Left kidney (tissue), 2 donors: ENCODE data around the gene MYBBP1A. TPM values are rescaled to one million over a fixed set of nuclear protein-coding genes. Genes with fewer than 3 reads are reported as not detected.
A peak's percentile ranks its signal among the peaks of the same experiment; 100 is the strongest.
"Not testable (repeated sequence)": the region's sequence is repeated elsewhere in the genome, so short reads cannot be mapped to it uniquely, and the experiment has no call there.

ENCODE experiments used
- DNase-seq: peaks from one replicate; pipeline ENCODE4 v3.0.0-alpha.2; 2013
- polyA plus RNA-seq: library from polyadenylated mRNA; unstranded; fragments of 120-200 nt; gene quantifications from one replicate; pipeline ENCODE4 v1.2.1, GENCODE V29; 2013; ENCODE audit not compliant: insufficient read length

Gene MYBBP1A
- polyA plus RNA-seq, 1 donor = 38.1 TPM

DNA sequence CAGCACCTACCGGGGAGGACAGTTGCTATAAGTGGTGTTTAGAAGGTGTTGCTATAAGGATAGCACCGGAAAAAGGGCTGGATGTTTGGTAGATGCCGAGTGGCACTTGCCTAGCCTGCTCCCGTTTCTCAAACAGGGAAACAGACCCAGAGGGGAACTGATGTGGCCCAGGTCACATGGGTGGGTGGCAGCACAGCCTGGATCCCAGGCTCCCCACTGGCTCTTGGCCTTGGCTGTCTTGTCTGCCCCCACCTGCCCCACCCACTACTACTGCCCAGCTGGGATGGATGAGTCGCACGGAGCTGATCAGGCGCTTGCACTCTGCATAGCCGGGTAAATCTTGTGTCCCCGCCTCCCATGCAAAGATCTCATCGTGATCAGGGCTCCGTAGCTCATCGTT lies 36.3 kb upstream of the MYBBP1A start:
- DNase-seq = no peak

DNA sequence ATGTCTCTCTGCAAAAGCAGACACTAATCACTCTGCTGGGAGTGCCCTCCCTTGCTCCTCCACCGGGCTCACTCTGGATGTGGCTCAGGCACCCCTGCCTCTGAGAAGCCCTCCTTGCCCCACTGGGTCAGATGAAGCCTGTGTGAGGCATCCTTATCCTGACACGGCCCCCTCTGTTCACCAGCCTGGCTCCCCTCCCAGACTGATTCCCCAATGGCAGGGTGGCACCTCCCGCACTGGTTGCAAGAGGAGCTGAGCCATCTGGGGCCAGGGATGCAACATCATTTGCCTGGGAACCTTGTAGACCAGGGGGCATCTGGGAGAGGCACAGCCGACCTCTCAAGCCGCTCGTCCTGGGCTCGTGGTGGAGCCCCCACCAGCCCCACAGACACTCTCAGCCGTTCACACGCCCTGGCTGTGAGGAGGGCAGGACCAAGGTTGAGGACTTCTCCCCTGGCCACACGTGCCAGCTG lies 35.8 kb upstream of the MYBBP1A start:
- no peak for DNase-seq

DNA sequence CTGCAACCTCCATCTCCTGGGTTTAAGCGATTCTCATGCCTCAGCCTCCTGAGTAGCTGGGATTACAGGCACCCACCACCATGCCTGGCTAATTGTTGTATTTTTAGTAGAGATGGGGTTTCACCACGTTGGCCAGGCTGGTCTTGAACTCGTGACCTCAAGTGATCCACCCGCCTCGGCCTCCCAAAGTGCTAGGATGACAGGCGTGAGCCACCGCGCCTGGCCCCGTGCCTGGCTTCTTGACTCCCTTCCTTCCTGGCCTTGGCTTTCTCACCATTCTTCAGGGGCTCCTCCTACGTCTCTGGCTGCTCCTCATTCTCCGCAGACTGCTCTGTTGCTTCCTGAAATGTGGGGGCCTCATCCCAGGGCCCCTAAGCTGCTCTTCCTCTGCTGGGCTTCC lies 34.9 kb upstream of the MYBBP1A start:
- DNase-seq = not testable (repeated sequence)

DNA sequence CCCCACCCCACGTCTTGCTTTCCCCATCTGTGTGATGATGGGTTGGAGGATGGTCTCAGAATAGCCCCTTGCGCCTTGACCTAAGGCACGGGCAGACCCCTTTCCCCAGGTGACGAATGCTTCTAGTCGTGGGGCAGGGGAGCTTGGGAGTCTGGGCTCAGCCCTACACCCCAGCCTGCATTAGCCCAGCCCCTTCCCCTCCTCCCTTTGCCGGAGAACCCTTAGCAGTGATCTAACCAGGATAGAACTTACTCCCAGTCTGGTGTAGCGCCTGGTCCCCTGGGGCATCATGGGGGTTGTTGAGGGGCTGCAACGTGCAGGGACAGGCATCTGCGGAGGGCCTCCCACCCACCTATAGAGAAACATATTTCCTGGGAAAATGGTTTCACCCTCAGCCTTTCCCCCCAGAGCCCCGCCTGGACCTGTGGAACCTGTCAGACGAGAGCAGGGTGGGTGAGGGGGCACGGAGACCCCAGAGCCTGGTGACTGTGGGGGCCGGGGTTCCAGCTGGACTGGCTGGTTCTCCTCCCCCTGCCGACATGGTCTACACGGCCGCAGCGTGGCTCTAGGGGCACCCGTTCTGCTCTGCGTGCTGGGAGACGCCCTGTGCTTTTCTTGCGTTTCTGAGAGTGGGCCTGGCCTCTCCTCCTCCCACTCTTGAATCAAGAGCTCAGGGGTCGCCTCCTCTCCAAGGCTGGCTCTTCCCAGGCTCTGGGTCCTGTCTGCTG lies 33.9 kb upstream of the MYBBP1A start:
- no peak for DNase-seq

DNA sequence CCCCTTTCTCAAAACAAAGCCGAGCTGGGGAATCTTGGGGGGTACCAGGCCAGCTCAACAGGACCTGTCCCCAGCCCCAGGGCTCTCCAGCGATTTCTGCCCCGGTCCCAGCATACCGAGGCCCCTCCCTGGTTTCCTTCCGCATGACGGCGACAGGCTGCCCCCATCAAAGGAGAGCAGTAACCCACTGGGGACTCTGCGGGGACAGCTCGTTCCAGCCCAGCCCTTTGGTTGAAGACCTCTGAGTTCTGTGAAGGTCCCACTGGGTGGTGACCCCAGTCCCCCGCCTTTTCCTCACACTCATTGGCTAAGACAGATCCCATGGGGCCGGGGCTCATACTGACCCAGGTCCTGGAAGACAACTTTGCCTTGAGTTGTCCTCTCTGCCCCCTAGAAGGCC lies 33.2 kb upstream of the MYBBP1A start:
- no peak for DNase-seq

DNA sequence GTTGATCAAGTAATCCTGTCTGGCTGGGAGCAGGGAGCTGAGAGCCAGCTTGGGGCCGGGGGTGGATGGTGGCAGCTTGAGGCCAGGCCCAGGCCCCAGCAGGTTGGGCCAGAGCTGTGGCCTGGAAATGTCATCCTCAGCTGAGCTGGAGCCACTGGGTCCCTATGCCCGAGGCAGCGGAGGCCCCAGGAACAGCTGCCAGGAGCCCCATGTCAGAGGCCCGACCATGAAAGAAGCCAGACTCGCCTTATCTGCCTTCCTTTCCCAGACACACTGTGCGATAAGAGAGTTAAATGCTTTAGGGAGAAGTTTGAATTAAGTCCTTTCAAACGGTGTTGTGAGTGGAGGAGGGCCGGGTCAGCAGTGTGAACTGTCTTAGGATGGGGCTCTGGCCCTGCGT lies 32.6 kb upstream of the MYBBP1A start:
- no peak for DNase-seq

DNA sequence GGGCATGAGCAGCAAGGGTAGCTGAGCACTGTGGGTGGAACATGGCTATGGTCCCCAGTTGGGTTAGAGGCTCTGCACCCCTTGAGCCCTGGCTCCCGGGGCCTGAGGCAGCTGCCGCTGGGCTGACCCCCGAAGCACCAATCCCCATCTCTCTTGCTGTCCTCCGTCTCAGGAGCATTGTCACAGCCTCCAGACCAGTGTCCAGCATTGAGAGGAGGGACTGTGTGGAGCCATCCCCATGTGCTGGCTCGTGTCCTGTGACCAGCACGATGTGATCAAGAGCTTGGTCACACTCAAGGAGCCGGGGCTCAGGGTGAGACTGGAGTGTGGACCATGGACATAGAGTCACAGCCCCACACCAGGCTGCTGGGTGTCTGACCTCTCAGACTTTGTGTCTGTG lies 32.0 kb upstream of the MYBBP1A start:
- no peak for DNase-seq

DNA sequence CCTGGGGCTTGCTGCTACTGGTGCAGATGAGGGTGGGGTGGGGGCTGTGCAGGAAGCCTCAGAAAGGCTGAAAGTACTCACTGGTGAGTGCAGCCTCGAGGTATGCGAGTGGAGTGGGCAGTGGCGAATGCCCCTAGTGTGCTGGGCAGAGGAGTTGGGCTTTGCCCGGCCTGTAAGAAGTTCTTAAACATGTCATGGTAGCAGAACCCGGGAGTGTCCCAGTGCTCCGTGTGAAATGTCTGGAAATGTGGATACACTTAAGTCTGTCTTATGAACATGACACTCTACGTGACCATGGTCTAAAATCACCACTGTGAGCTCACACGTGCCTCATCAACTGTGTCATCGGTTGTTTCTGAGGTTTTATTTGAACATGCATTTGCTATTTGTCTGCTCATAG lies 30.9 kb upstream of the MYBBP1A start:
- no peak for DNase-seq

DNA sequence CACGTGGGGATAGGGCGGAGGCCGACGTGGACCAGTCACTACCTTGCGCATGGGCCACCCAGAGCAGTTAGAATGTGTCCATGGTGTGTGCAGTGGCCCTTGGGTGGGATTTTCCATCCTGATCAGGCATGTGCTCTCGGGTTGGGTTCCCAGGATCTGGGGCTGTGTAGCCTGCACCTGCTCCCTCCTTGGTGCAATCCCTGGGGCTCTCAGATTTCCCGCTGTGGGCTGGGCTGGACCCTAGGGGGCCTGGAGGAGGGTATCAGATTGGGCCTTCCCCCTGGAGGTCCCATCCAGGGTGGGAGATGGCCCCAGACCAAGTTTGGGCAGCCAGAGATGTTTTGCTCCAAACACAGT lies 30.4 kb upstream of the MYBBP1A start:
- DNase-seq = no peak

DNA sequence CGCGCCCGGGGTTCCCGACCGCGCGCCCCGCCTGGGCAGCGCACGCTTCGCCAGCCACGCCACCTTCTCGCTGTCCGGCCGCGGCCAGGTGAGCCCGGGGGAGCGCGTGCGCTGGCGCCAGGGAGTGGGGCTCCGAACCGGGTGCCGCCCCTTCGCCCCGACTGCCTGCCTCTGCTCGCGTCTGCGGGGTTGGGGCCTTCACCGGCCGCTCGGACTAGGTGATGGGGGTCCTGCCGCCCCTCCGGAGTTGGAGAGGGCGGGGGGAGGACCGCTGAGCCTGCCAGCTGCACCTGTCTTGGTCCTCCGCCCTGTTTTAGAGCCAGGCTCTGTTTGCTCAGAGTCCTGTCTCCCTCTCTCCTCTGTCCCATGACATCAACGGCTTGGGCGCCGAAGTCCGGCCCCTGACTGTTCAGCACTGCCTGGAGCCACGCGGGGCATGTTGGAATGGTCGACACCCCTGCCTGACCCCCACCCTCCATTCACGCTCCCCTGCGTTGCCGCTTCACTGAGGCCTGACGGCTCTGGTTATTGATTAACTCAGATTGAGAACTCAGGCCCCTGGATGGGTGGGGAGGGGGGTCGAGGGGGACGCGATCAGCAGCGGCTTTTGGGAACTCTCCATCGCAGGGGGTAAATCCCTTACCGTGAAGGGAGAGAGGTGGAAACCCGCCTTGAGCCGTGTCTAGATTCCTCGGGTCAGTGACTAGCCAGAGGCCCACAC lies 29.9 kb upstream of the MYBBP1A start:
- peak; percentile 75 for DNase-seq

DNA sequence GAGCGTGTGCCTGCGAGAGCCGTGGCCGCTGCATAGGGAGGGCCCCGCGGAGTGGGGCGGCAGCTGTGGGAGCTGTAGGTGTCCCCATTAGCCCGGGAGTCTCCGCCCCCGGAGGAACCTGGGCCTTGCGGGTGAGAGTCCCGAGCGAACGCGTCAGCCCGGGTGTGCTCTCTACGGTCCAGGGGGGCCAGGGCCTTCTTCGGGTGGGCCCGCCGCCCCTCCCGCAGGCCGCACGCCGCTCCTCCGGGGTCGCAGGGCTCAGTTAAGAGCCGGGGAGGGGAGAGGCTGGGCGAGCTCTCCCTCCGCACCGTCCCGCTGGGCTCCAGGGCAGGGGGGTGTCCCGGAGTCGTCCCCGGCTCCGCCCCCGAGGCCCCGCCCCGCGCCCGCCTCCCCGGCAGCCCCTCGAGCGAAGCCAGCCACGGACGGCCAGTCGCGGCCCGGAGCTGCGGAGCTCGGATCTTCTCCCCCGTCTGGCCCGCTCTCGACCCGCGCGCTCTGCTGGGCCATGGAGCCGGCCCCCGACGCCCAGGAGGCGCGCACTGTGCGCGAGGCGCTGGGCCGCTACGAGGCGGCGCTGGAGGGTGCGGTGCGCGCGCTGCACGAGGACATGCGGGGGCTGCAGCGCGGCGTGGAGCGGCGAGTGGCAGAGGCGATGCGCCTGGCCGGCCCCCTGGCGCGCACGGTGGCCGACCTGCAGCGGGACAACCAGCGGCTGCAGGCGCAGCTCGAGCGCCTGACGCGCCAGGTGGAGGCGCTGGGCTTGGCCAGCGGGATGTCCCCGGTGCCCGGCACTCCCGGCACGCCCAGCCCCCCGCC lies 29.1 kb upstream of the MYBBP1A start, which contains the start of gene SMTNL2:
Gene SMTNL2, plus strand, starts transcription at position 429 of the 816 bp plus-strand sequence. Its CDS starts 77 bp downstream, at position 506.
- DNase-seq = peak; percentile 78

DNA sequence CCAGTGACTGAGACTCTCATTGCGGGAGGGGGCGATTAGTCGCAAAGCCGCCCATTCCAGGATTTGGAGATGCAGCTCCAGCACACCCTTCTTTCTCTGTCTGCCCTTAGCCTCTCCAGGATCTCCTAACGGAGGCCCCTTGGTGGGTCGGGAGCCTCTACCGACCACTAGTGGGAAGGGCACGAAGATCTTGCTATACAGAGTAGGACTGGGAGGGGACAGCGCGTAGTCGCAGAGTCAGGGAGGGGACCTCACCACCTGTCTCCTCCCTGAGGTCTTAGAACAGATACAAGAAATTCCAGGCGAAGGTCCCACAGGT lies 28.6 kb upstream of the MYBBP1A start:
- DNase-seq = no peak

DNA sequence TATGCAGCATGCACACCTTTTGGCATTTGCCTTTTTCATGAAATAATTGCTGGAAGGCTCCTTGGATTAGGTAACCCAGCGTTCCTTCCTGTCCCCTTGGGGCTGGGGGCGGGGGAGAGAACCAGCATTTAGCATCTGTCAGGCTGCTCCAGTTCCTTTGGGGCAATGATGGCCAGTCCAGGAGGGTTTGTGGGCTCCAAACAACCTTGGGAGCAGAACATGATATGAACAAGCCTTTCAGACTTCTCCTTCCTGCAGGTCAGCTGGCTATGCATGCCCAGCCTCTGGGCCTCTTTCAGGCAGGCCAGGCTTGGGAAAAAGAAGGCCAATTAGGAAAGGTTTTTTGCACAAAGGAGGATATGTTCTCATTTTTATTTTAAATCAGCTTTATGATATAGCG lies 28.0 kb upstream of the MYBBP1A start:
- DNase-seq = no peak

DNA sequence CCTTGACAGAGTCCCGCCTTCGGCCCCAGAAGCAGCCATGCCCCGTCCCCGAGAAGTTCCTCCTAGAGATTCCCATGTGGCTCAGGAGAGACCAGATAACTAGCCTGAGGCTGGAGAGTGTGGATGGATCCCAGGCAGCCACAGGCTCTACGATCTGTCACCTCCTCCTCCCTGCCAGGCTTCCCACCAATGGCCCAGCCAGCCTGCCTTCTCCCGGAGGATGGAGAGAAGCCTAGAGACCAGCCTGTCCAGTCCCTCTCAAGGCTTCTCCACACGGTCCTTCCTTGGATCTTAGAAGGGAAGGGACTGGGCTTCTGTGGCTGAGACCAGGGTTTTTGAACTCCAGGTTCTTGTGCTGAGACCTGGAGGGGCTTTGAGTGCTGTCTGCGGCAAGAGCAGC lies 27.5 kb upstream of the MYBBP1A start:
- no peak for DNase-seq

DNA sequence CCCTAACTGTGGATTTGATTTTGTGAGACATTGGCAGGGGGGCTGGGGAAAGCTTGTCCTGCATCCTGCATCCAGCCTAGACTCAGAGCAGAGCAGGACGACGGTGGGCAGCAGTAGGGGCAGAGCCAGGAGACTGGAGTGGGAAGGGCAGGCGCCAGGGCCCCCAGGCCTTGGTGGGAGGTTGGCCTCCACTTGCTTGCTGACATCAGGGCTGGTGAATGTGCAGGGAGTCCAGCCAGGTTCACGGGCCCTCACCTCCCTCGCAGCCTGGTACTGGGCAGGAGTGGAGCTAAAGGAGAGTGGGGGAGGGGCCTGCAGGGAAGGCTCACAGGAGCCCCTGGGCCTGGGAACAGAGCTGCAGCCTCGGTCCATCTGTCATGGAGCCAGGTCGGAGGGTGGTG lies 26.9 kb upstream of the MYBBP1A start:
- no peak for DNase-seq

DNA sequence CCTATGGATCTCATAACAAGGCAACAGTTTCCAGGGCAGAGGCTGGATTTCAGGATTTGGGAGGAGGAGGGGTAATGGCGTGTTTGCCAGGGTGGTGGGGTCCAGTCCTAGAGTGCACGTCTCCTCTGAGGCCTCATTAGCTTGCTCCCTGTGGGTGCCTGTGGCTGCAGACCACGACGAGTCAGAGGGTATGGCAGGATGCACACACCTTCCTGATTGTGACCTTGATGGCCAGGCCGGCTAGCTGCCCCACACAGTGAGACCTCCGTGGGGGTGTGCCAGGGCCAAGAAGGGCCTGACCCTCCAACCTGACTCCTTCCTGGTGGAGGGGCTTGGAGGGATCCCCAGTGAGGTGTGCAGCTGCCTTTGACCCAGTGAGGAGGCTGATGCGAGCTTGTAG lies 25.1 kb upstream of the MYBBP1A start:
- no peak for DNase-seq

DNA sequence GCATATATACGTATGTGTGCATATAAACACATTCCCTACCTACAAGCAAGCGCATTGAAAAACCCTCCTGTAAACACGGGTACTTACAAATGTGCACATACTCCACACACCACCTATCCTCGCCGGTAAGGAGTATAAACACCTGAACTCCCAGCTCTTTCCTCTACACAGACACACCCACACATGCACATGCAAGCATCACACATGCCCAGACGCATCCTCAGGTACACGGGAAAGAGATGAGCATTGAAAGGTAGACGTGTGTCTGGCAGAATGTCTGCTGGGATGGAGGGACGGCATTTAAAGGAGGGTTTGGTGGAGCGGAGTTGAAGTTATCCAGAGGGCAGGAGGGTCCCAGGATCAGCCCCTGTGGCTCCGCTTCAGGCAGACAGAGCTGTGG lies 24.5 kb upstream of the MYBBP1A start:
- DNase-seq = no peak

DNA sequence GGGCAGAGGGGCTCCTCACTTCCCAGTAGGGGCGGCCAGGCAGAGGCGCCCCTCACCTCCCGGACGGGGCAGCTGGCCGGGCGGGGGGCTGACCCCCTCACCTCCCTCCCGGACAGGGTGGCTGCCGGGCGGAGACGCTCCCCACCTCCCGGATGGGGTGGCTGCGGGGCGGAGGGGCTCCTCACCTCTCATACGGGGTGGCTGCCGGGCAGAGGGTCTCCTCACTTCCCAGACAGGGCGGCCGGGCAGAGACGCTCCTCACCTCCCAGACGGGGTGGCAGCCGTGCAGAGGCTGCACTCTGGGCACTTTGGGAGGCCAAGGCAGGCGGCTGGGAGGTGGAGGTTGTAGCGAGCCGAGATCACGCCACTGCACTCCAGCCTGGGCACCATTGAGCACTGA lies 23.2 kb upstream of the MYBBP1A start:
- not testable (repeated sequence) for DNase-seq

DNA sequence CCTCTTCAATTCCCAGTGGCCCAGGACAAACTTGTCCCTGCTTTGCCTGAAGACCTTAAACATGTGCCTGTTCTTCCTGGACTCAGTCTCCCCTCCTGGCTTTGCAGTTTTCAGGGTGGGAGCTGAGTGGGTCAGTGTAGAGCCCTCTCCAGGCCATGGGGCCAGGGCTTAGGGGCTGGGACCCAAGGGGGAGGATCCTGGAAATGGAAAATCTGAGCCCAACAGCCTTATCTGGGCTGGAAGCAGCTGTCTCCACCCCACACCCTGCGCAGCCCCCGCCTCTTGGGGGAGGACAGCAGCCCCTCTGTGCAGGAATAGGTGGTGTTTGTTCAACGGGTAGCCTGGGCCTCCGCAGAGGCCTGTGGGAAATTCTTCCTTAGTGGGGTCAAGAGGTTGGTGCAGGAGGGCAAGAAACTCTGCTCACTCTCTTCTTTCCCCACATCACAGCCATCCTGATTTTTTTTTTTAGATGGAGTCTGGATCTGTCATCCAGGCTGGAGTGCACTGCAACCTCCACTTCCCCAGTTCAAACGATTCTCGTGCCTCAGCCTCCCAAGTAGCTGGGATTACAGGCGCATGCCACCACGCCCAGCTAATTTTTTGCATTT lies 22.3 kb upstream of the MYBBP1A start:
- no peak for DNase-seq

DNA sequence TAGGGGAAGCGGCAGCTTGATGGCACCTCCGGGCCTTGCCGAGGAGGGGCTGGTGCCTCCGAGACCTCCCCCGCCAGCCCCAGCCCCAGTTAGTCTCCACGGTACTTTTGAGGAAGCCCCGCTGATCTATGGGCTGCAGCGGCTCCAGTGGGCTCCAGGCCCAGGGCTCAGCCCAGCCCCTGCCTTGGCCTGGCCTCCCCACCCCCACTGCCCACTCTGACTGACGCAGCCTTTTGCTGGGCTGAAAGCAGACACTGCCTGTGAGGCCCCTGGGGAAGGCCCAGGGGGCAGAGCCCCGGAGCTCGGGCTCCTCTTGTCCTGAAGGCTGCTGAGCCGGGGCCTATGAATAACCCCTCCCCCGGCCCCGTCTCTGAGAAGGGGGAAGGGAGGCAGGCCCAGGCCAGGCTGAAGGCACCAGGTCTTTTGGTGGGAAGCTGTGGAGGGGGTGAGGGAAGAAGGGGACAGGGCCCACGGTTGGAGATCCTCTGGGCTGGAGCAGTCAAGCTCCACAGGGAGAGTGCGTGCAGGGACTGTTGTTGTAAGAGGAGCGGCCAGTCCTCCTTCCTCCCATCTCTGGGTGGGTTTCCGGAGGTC lies 21.6 kb upstream of the MYBBP1A start:
- DNase-seq = no peak

DNA sequence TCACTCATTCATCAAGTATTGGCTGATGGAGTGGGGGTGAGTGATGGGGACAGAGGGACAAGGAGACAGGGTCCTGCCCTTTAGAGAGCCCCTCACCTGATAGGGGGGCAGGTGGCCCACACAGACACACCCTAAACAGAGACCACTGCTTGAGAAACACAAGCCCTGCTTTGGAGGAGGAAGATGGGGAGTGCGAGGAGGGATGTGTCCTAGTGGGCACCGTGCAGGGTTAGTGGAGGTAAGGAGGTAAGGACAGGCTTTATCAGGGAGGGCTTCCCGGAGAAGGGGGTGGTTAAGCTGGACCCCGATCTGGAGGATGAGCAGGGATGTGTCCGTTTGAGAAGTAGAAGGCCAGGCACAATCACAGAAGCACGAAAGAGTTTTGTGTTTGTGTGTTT lies 21.0 kb upstream of the MYBBP1A start:
- no peak for DNase-seq

DNA sequence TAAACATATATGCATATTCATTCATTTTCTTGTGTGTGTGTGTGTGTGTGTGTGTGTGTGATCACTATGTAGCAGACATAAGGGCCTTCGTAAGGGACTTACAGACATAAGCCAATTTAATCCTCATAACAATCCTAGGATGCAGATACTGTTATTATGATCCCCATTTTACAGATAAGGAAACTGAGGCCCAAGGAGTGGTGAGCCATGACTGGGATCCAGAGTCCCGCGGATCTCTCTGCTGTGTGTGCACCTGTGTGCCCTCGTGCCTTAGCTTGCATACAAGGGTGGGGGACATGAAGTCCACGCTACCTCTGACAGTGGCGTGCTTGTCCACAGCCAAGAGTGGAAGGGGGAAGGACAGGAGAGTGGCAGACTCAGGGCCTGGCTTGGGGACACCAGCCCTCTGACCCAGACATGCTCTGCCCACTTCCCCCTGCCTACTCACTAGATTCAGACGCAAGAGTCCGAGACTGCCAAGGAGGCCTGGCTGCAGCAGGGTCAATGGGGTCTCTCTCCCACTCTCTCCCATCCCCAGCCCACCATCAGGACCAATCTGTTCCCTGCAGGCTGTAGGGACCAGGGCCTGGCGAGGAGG lies 19.4 kb upstream of the MYBBP1A start:
- DNase-seq = no peak
